Putamen (tissue), 1 donor: ENCODE results near the gene P2RY6.

Experiments used
- DNase-seq: peaks from one replicate; pipeline ENCODE4 v3.0.0-alpha.2; 2016; ENCODE audit warnings: low spot score

The P2RY6 gene

DNA sequence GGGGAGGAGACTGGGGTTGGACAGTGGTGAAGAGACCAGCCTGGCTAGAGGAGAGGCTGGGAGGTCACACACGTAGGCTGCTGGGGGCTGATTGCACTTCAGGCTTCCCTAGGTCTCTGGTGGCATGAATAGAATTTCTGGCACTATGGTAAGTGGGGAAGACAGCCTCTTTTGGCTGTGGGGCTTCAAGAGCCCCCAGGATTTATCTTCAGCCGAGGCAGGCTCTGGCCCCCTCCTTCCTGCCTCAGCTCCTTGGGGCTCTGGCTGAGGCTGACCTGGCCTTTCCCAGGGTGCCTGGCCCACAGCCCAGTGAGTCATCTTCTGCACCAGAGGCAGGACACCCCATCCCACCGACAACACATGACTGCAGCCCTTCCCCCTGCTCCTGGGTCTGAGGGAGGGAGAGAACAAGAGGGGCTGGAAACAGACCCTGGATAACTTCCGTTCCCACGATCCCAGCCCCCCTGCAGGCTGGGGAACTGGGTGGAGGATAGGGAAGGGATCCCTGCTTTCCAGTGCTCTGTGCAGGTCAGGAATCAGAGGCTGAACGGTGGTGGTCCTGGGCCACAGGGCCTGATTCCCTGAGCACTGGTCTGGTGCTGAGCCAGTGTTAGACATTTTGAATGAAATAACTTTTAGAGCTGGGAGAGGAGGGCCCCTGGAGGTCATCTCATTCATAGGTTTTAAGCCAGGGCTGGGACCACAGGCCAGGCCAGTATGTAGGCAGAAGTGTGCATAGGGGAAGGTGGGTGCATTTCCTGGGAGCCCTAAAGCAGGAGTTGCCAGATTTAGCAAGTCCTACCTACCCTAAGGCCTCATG is 62.5 kb downstream of the P2RY6 start:
- no peak for DNase-seq

DNA sequence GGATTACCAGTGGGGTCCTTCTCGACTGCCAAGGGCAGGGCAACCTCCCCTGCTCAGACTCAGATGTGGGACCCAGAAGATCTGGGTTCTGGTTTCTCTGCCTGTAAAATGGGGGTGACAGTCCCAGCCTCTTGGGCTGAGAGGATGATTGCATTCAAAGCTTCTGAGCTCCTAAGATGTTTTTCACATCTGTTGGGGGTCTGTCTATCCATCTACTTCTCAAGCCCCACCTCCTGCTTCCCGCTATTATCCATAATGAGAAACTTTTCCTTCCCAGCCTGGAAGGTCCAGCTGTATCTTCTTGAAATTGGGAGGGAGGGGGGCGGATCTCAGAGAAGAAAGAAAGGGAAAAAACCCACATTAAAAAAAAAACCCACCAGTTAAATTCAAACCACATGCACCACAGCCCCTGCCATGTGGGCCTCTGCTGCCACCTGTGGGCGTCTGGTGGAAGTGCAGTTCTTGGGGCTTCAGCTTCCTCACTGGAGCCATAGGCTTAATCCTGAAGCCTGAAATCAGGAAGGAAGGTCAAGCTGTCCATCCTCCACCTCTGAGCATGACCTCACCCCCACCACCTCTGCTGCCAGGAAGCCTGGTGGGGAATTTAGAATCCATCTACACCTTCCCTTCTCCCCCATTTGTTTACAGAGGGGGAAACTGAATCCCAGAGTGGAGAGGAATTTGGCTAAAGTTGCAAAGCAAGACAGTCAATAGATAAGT is 63.2 kb downstream of the P2RY6 start:
- DNase-seq = peak; percentile 77

DNA sequence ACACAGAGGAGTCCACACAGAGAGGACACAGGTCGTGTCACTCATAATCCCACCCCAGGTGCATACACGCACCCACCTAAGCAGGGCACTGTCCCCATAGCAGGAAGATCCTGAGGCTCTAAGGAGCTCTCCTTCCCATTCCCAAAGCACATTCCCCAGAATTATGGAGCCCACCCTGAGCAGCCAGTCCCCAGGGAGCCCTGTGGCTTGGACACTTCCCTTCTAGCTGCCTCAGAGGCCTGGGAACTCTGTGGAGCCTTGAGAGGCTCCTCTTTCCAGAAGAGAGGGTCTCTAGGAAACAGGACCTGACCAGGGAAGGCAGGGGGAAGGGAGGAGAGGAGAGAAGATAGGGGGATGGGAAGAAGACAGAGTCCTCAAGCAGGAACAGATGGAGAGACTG is 65.7 kb downstream of the P2RY6 start:
- DNase-seq = no peak

DNA sequence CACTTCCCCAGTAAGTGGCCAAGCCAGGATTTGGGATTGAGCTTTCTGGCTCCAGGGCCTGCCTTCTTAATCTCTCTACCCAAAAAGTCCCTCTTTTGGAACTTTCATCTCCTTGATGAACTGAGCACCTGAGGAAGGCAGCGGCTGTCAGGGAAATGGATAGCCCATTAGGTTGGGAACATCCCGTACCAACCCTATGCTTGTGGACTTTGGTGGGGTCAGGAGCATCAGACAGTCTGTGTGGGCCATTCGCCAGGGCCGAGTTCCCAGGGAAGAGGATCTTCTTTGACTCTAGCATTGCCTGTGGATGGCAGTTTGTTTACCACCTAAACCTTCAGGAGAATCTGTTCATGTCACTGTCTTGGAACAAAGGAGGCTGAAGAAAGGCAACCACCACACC is 66.1 kb downstream of the P2RY6 start:
- no peak for DNase-seq

DNA sequence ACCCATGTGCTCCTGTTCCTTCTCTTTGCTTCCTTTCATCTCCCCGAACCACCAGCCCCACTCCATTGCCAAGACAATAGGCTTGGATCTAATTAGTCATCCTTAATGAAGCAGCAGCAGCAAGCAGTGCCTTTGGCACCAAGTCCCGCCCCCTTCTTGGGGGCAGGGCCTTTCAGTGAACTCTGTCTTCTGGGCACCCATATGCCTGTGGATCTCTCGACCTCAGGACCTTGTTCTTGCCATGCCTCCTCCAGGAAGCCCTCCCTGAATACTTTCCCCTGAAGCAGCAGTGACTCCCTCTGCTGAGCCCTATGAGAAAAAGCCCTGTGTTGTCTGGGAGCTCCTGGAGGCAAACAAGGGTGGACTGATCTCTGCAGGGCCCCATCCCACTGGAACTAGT is 68.0 kb downstream of the P2RY6 start:
- DNase-seq = no peak

DNA sequence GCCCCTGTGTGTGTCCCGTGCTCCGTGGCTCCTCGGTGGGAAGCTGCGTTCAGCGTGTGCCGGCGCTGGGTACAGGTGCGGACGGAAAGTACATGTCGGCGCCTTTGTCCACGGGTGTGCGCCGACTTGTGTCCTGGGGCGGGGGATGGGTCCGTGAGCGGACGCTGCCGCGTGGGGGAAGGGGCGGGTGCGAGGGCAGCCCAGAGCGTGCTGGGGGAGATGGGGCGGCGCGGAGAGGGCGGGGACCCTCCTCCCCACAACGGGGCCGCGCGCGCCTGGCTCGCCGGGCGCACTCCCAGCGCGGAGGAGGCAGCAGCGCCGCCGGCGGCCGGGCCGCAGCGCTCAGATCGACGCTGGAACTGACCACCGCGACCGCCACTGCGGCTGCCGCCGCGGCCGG is 70.5 kb downstream of the P2RY6 start:
- DNase-seq = no peak

DNA sequence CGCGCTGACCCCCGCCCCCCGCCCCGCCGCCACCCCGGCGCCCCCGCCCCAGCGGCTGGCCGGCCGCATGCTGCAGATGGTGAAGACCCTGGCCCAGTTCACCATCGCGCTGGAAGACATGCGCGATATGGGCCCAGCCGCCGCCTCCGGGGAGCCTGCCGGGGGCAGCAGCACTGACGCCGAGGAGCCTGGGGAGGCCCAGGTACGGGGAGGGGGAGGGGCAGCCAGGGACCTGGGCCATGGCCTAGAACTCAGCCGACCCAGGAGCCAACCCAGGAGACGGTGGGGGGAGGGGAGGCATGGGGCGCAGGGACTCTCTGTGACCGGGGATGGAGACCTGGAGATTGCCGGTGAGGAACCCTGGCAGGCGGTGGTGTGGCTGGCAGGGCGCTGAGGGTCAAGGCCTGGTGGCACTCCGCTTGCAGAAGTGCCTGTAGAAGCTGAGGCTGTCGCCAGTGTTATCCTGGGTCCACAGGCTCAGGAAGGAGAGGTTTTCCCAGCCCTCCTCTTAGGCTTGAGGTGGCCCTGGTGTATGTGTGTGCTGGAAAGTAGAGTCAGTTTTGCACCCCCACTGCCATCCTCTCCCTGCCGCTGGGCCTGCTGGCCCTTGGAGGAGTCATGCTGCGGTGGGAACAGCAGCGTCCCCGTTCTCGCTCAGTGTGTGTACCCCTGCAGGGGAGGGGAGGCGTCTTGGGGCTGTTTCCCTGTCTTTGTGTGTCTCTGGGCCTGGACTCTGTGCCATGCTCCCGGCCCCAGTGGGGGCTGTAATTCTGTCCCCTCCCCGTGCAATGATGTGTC is 71.1 kb downstream of the P2RY6 start:
- no peak for DNase-seq

DNA sequence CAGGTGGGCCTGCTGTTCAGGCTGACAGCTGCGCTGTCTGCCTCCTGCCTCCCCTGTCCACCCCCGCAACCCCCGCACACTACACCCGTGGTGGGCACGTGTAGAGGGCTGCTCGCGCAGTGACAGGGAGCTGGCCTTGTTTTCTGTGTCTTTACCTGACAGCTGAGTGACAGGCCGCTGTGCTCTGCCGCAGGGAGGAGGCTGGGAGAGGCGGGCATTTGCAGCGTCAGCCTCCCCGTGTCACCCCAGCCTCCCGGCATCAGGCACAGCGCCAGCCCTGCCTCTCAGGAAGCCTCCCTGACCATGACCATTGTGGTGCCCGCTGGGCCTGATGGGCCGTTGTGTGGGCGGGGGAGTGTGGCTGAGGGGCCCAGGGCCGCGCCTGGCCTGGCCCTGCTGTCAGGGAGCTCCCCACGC is 72.1 kb downstream of the P2RY6 start:
- peak; percentile 83 for DNase-seq

DNA sequence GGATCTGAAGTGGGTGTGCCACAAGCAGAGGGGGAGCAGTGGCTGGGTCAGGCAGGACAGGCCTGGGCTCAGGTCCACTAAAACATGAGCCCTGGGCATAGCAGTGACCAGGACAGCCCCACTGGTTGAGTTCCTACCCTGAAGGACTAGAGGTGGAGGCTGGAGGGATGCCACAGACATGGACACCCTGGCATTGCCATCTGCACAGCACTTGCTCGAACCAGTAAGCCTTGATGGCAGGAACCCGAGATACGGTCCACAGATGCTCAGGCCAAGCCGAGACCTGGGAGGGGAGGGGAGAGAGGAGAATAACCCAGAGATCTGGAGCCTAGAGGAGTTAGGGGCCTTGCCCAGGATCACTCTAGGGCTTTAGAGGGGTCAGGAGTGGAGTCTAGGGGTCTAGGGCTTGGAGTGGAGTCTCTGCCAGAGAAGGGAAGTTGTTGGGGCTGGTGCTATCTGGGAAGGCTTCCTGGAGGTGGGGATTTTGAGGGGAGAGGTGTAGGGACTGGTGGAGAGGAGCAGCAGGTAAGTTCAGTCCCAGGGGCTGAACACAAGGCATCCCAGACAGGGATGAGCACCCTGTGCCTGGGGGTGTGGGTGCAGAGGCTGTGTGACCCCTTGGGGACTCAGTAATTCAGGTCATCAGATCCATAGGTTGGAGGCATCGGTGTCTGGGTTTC is 73.5 kb downstream of the P2RY6 start:
- DNase-seq = no peak

DNA sequence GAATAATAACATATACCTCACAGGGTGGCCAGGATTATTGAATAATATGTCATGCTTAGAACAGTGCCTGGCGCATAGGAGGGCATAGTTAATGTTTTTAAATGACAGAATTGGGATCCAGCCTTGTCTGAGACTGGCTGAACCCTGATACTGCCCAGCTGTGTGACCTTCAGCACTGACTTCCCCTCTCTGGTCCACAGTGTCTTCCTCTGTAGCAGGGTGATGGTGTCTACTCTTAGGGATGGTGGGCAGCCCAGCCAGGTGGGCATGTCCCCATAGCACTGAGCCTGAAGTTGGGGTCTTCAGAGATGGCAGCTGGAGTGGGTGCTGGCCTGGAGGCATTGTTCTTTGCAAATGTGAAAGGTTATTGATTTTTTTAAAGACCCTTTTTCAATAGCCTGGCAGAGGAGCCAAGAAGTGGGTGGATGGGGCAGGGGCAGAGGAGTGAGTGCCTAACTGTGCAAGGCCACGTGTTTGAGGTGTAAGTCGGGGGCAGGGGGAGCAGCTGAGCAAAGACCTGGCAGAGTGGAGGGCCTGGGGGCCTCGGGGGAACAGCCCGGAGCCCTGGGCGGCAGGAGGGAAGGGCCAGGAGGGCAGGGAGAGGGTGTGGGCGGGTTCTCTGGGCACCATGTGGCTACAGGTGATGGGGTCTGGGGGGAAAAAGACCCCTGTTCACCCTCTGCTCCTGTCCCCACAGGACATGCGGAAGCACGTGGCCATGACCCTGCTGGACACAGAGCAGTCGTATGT is 74.2 kb downstream of the P2RY6 start:
- DNase-seq = no peak

DNA sequence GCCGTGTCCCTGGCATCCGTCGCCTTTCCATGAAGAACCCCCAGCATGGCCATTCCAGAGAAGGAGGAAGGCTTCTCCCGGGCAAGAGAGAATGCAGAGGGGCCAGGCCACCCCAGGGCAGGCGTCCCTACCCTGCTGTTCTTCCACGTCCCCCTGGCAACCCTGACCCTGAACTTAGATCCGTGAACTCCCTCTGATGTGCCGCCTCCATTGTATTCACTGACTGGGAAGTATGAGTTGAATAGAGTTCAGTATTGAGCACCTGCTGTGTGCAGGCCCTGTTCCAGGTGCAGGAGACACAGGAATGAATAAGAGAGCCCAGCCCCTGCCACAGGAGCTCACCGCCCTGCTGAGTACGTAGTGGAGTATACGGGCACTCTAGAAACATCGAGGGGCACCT is 74.9 kb downstream of the P2RY6 start:
- no peak for DNase-seq
